ENCODE measurements around the gene MAMLD1. TPM values are rescaled to one million over a fixed set of nuclear protein-coding genes. Genes with fewer than 3 reads are reported as not detected.

Gene MAMLD1
- total and polyA plus RNA-seq, 2 of the 8 experiments (the other 6 are each of a cell fraction or from before 2014, with no cell fraction given): 0.09 to 0.26 TPM

DNA sequence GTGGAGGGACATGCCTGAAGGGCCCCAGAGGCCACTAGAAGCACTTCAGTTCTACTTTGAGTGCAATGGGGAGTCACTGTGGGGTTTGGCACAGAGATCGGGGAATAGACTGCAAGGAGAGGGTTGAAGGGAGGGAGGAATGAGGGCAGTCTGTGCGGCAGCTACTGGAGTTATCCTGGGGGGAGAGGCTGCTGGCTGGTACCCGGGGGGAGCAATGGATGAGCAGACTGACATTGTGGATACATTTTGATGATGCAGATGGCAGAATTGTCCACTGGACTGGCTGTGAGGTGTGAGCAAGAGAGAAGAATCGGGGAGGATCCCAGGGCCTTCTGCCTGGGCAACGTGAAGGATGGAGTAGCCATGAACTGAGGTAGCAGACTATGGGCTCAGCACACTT is 2.8 kb upstream of the MAMLD1 start (continued):
- no peak for TF ChIP-seq TAF7 (optimal IDR thresholded peaks at IDR 0.05; ENCODE audit: borderline replicate concordance, low read depth, low read length)
- no peak for TF ChIP-seq CREB1 (IDR thresholded peaks at IDR 0.05)
- TF ChIP-seq NRF1 (IDR thresholded peaks at IDR 0.05; ENCODE audit: low read depth, low read length): no peak
